K562 (cell line): ENCODE results near the gene PNMT.

ENCODE experiments used
- CCNT2 ChIP-seq: IDR thresholded peaks from 2 replicates; pipeline ENCODE4 v1.6.1; 2011; ENCODE audit warnings: borderline replicate concordance, low read depth, mild to moderate bottlenecking, moderate library complexity, mixed read lengths, low read length; ENCODE audit not compliant: insufficient read length; ENCODE audit errors: extremely low read depth
- CEBPZ ChIP-seq: fragments of 150-350 bp; IDR thresholded peaks from 2 replicates; pipeline ENCODE4 v1.6.1; 2014; ENCODE audit warnings: low read depth, mild to moderate bottlenecking, low read length, borderline replicate concordance
- E2F5 ChIP-seq: sonication (generic); formaldehyde crosslinking; IDR thresholded peaks from 2 replicates; pipeline ENCODE4 v1.8.0; 2022; ENCODE audit warnings: mild to moderate bottlenecking, missing genetic modification reagents
- NONO ChIP-seq, 2 experiments: fragments of 200-400 bp in 1 of 2; fragments of 450-650 bp in 1 of 2; formaldehyde crosslinking in 1 of 2; IDR thresholded peaks; 2 replicates each; pipeline ENCODE4 v1.6.1; 2017; ENCODE audit warnings: low read depth in 2 of 2, mild to moderate bottlenecking in 2 of 2, moderate library complexity in 2 of 2, low read length in 1 of 2
- POLR2A ChIP-seq: fragments of 450-650 bp; conservative IDR thresholded peaks from 2 replicates; pipeline ENCODE4 v1.6.1; 2016
- RAD51 ChIP-seq: fragments of 450-650 bp; IDR thresholded peaks from 2 replicates; pipeline ENCODE4 v1.7.1; 2016; ENCODE audit warnings: low read depth, mild to moderate bottlenecking, borderline replicate concordance
- ZBTB34 ChIP-seq: fragments of 250-450 bp; sonication (Bioruptor Pico); IDR thresholded peaks from 2 replicates; pipeline ENCODE4 v1.8.0; 2021; ENCODE audit warnings: mild to moderate bottlenecking, moderate library complexity
- ZNF133 ChIP-seq: fragments of 250-450 bp; sonication (Bioruptor Pico); IDR thresholded peaks from 2 replicates; pipeline ENCODE4 v1.4.0; 2020; ENCODE audit warnings: mild to moderate bottlenecking
- ZNF140 ChIP-seq: fragments of 250-450 bp; sonication (Bioruptor Pico); IDR thresholded peaks from 2 replicates; pipeline ENCODE4 v1.8.0; 2021; ENCODE audit warnings: moderate library complexity, mild to moderate bottlenecking, inconsistent platforms
- ZNF644 ChIP-seq: fragments of 200-800 bp; sonication (Bioruptor generic); IDR thresholded peaks from 2 replicates; pipeline ENCODE4 v1.6.1; 2016; ENCODE audit warnings: low read depth, missing genetic modification characterization, missing compliant biosample characterization

- TF ChIP-seq NONO (IDR thresholded peaks at IDR 0.05; ENCODE audit: low read depth in 2 of 2, low read length in 1 of 2) (no peak), CEBPZ (no peak), ZNF133 (CRISPR knock-in tag) (no peak), CCNT2 (no peak), ZNF644 (tag) (no peak), RAD51 (no peak), ZBTB34 (CRISPR knock-in tag) (no peak), POLR2A (no peak), ZNF140 (CRISPR knock-in tag) (no peak), E2F5 (CRISPR knock-in tag) (no peak)
Measured at GRCh38 chr17:39687101-39687545, 18.9 kb downstream of the PNMT start.
